HFFc6 (cell line): ENCODE data around the gene CEP57L1. TPM values are rescaled to one million over a fixed set of nuclear protein-coding genes. Genes with fewer than 3 reads are reported as not detected.

Experiments
- DNase-seq: peaks from one replicate; pipeline ENCODE4 v3.0.0-alpha.2; 2018
- H3K27ac Mint-ChIP-seq: 2 replicates; pipeline ENCODE4 v1.8.0; 2020; ENCODE audit warnings: mild to moderate bottlenecking, mixed read lengths
- H3K27me3 Mint-ChIP-seq: 2 replicates; pipeline ENCODE4 v1.8.0; 2021; ENCODE audit warnings: mild to moderate bottlenecking, moderate library complexity, mixed read lengths; ENCODE audit not compliant: insufficient read depth
- H3K36me3 Mint-ChIP-seq: 2 replicates; pipeline ENCODE4 v1.8.0; 2021; ENCODE audit warnings: low read depth, mixed read lengths
- H3K4me1 Mint-ChIP-seq: 2 replicates; pipeline ENCODE4 v1.8.0; 2020; ENCODE audit warnings: low read depth, mixed read lengths
- H3K4me3 Mint-ChIP-seq: 2 replicates; pipeline ENCODE4 v1.8.0; 2020; ENCODE audit warnings: mild to moderate bottlenecking, moderate library complexity, mixed read lengths
- H3K9me3 Mint-ChIP-seq: 2 replicates; pipeline ENCODE4 v1.8.0; 2020; ENCODE audit warnings: mild to moderate bottlenecking, mixed read lengths
- CTCF ChIP-seq: fragments of 200-600 bp; sonication (generic); IDR thresholded peaks from 2 replicates; pipeline ENCODE4 v1.5.0; 2021; ENCODE audit warnings: antibody characterized with exemption, mild to moderate bottlenecking
- total RNA-seq, 6 experiments: library from RNA; stranded (reverse); fragmentation: NEBNext Ultra II Directional; extraction: Animal tissue kit (Norgen Biotek cat#: 25700); gene quantifications; 2 replicates in 1 of 6; 3 replicates in 5 of 6; pipeline ENCODE4 v1.2.3, GENCODE V29; 2021

The CEP57L1 gene
- total RNA-seq, 6 experiments from 2014 or later, result 16.3 to 24.9 (median 21.6) TPM

- Mint-ChIP-seq H3K4me3 (no peak overlapping the region), H3K4me1 (peaks cover 35% of the 10 kb centered on the region), H3K9me3 (no peaks in the 10 kb centered on the region), H3K36me3 (no peaks in the 10 kb centered on the region; the same call in 1 of the 2 replicates), H3K27ac (no peak overlapping the region), H3K27me3 (no peaks in the 10 kb centered on the region)
- TF ChIP-seq CTCF, result no peak
- no peak for DNase-seq
These were observed 75.0 kb downstream of the CEP57L1 start for GRCh38 chr6:109170333-109170732.

- peaks cover 32% of the 10 kb centered on the region for H3K4me1 Mint-ChIP-seq
- H3K36me3 Mint-ChIP-seq, result peaks cover 4% of the 10 kb centered on the region; the same call in 1 of the 2 replicates
- H3K27me3 Mint-ChIP-seq, result no peaks in the 10 kb centered on the region
- no peak overlapping the region for H3K4me3 Mint-ChIP-seq
- peak; percentile 32 for DNase-seq
- peaks cover 4% of the 10 kb centered on the region; the same call in 1 of the 2 replicates for H3K9me3 Mint-ChIP-seq
- TF ChIP-seq CTCF, result no peak
- H3K27ac Mint-ChIP-seq, result no peak overlapping the region
These were observed 76.9 kb downstream of the CEP57L1 start for GRCh38 chr6:109172101-109172746.

- no peak for TF ChIP-seq CTCF
- H3K36me3 Mint-ChIP-seq, result peaks cover 4% of the 10 kb centered on the region; the same call in 1 of the 2 replicates
- peaks cover 4% of the 10 kb centered on the region; the same call in 1 of the 2 replicates for H3K9me3 Mint-ChIP-seq
- H3K27me3 Mint-ChIP-seq, result no peaks in the 10 kb centered on the region
- H3K4me3 Mint-ChIP-seq, result peak overlapping the region; percentile 14; the same call in 1 of the 2 replicates
- H3K4me1 Mint-ChIP-seq, result peaks cover 32% of the 10 kb centered on the region
- H3K27ac Mint-ChIP-seq, result 0 out of 2 replicates have a peak overlapping the region, but pooled peaks have one; percentile 7
- DNase-seq, result peak; percentile 78
These were observed 79.6 kb downstream of the CEP57L1 start for GRCh38 chr6:109174916-109175315.

GRCh38 chr6:109178921-109179320, 83.6 kb downstream of the CEP57L1 start:
- Mint-ChIP-seq H3K36me3 (peaks cover 4% of the 10 kb centered on the region; the same call in 1 of the 2 replicates), H3K9me3 (peaks cover 4% of the 10 kb centered on the region; the same call in 1 of the 2 replicates), H3K27ac (no peak overlapping the region), H3K4me1 (peaks cover 24% of the 10 kb centered on the region), H3K4me3 (no peak overlapping the region), H3K27me3 (peaks cover 14% of the 10 kb centered on the region; the same call in 1 of the 2 replicates)
- TF ChIP-seq CTCF, result no peak
- DNase-seq, result no peak

- peaks cover 18% of the 10 kb centered on the region; the same call in 1 of the 2 replicates for H3K27me3 Mint-ChIP-seq
- no peak overlapping the region for H3K4me3 Mint-ChIP-seq
- H3K4me1 Mint-ChIP-seq, result peaks cover 19% of the 10 kb centered on the region
- TF ChIP-seq CTCF, result no peak
- no peak overlapping the region for H3K27ac Mint-ChIP-seq
- H3K9me3 Mint-ChIP-seq, result peaks cover 4% of the 10 kb centered on the region; the same call in 1 of the 2 replicates
- peaks cover 4% of the 10 kb centered on the region; the same call in 1 of the 2 replicates for H3K36me3 Mint-ChIP-seq
- no peak for DNase-seq
These were observed 84.2 kb downstream of the CEP57L1 start for GRCh38 chr6:109179507-109179906.
